DMS153 treated with DMSO at 0.1 percent for 48 hours (cell line): Measurements from ENCODE around the gene TBX6.
"Not testable (repeated sequence)": the region's sequence is repeated elsewhere in the genome, so short reads cannot be mapped to it uniquely, and the experiment has no call there.

ENCODE experiments used
- DNase-seq: peaks from one replicate; lab custom pipeline; 2025; ENCODE audit not compliant: unreplicated experiment; lab: John Stamatoyannopoulos, UW

Gene TBX6, protein sequence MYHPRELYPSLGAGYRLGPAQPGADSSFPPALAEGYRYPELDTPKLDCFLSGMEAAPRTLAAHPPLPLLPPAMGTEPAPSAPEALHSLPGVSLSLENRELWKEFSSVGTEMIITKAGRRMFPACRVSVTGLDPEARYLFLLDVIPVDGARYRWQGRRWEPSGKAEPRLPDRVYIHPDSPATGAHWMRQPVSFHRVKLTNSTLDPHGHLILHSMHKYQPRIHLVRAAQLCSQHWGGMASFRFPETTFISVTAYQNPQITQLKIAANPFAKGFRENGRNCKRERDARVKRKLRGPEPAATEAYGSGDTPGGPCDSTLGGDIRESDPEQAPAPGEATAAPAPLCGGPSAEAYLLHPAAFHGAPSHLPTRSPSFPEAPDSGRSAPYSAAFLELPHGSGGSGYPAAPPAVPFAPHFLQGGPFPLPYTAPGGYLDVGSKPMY

GRCh38 chr16:30091474-30092372 lies at the start of gene TBX6:
TBX6 (minus strand) TSS chr16:30091924; CDS start chr16:30091193, 731 bp downstream.
- DNase-seq = peak; percentile 87

DNA sequence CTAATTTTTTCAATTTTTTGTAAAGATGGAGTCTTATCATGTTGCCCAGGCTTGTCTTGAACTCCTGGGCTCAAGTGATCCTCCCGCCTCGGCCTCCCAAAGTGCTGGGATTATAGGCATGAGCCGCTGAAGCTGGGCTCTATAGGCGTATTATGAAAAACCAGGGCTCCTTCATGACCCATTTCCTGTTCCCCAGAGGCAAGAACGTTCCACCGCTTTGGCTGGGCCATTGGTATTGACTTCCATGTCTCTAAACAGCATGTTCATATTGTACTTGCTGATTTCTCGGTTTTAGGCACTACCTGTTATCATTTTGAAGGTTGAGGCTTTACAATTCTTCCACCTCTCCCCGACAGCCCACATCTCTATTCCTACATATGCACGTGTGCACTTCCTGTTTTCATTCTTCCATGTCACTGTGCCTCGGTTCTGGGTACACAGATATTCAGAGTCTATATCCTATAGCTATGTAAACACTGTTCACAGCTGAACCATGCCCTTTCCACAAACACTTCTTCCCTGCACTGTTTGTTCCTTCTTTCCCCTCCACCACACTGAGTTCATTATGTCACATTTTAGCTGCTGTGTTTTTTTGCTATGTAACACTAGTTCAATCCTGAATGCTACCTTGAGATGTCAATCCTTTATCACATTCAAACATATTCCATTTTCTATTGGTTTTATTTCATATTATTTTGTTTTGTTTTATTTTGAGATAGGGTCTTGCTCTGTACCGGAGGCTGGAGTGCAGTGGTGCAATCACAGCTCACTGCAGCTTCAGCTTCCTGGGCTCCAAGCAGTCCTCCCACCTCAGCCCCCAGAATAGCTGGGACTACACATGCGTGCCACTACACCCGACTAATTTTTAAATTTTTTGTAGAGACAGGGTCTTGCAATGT lies 48.1 kb upstream of the TBX6 start:
- peak; percentile 75 for DNase-seq

GRCh38 chr16:30137897-30138296 lies 46.2 kb upstream of the TBX6 start:
- DNase-seq = no peak

DNA sequence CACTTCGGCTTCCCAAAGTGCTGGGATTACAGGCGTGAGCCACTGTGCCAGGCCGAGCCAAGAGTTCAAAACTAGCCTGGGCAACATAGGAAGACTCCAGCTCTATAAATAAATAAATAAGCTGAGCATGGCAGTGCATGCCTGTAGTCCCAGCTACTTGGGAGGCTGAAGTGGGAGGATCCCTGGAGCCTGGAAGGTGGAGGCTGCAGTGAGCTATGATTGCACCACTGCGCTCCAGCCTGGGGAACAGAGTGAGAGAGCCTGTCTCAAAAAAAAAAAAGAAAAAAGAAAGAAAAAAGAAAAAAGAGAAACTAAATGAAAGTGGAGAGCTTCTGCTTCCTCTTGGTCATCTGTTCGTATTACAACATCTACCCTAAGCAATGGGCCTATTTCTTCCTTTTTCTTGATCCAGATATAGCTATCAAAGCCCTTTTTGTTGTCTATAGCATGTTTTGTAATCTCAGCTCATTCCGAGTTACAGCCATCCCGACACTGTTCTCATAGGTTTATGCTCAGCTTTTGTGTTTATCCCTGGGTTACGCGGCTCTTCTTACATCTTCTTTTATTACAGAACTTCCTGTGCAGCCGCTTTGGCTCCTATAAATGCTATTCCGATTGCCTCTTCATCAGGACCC lies 45.4 kb upstream of the TBX6 start:
- peak; percentile 43 for DNase-seq

DNA sequence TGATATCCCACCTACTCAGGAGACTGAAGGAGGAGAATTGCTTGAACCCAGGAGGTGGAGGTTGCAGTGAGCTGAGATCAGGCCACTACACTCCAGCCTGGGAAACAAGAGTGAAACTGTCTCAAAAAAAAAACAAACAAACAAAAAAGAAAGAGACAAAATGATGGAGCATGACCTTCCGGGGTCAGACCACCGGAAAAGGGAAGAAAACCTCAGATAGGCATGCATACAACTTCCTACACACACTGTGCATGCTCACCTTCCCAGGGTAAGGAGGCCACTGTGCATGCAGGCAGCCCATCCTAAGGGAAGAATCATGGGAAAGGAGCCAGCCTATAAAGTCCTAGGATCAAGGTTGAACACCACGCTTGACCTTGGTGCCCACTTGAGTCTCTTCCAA lies 40.9 kb upstream of the TBX6 start:
- DNase-seq = no peak

DNA sequence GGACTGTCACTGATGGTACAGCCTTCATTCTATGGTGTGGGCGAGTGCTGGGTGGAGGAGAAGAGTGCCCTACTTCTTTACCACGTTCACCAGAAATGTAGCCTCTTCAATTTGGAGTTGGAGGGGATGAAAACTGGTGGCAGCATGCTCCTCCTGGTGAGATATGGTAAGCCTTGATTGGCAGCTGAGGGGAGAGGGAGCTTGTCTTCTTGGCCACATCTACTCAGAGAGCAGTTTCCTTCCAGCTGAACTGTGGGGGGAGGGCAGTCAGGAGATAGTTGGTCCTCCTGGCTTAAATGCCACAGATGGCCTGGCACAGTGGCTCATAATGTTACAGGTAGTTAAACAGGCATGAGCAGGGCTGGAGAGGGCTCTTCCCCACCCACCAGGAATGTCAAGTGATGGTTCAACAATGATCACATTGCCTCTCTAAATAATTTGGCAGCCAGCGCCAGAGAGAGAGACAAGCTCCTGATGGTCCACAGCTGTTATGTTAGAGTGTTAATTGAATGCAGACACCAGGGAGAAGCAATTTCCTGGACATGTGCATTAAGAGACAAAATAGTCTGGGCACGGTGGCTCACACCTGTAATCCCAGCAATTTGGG lies 40.2 kb upstream of the TBX6 start:
- peak; percentile 78 for DNase-seq

GRCh38 chr16:30127993-30128392 lies 36.3 kb upstream of the TBX6 start:
- no peak for DNase-seq

GRCh38 chr16:30125690-30126089 lies 34.0 kb upstream of the TBX6 start:
- not testable (repeated sequence) for DNase-seq

GRCh38 chr16:30124985-30125379 lies 33.3 kb upstream of the TBX6 start:
- no peak for DNase-seq

DNA sequence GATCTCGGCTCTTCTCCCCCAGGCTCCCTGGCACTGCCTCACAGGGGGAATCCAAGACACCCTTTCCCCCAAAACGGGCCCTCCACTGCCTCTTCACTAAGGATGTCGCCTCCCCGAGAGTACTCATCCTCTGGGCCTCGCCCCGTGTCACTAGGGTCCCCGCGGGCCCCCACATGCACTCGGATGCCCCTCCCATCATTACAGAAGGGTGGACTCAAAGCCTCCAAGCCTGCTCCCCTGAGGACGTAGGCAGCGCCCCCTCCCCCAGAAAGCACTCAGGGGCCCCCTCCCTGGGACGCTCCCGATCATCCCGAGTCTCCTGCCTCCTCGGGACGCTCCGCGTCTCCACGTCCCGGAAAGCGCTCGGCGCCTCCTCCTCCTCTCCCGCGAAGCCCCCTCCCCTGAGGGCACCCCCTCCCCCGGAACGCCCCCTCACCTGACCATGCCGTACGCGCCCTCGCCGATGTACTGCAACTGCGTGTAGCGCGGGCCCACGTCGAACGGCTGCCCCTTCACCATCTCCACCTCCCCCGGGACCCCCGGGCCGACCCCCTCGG lies 31.0 kb upstream of the TBX6 start:
- no peak for DNase-seq

GRCh38 chr16:30121741-30122571 lies 30.2 kb upstream of the TBX6 start:
- no peak for DNase-seq

- no peak for DNase-seq
Measured at GRCh38 chr16:30120340-30121105, 28.8 kb upstream of the TBX6 start.

- DNase-seq = no peak
Measured at GRCh38 chr16:30119428-30119827, 27.7 kb upstream of the TBX6 start.

GRCh38 chr16:30117768-30118167 lies 26.0 kb upstream of the TBX6 start:
- no peak for DNase-seq

DNA sequence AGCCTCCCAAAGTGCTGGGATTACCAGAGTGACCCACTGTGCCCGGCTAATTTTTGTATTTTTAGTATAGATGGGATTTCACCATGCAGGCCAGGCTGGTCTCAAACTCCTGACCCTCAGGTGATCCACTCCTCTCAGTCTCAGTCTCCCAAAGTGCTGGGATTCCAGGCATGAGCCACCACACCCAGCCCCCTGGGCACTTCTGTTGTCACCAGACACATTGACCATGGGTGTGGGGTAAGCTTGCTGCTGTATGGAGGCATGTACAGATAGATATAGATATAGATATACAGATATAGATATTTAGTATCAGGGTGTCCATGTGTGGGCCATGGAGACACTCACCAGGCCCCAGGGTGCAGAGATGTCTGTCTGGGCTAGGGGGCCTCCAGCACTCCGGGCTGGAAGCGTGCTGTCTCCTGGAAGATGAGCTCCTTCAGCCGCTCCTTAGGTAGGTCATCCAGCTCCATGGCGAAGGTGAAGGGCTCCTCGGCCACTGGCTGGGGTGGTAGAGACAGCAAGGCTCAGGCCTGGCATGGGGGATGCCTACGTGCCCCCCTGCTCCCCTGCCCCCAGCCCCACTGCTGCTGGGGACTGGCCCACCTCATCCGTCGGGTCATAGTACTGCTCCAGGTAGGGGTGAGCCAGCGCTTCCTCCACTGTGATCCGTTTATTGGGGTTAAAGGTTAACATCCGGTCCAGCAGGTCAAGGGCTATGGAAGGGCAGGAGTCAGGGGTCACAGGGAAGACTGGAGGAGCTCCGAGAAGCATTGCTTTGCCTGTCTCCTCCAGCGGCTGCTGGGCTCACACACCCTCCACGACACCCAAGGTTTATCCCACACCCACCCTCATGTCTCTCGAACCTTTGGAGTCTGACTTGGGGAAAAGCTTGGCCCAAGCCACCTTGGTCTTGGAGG lies 24.8 kb upstream of the TBX6 start:
- DNase-seq = no peak

- DNase-seq = no peak
Measured at GRCh38 chr16:30115238-30115637, 23.5 kb upstream of the TBX6 start.

GRCh38 chr16:30114833-30115232 lies 23.1 kb upstream of the TBX6 start:
- DNase-seq = not testable (repeated sequence)
